Measurements from ENCODE around the gene SERPINA5. TPM values are rescaled to one million over a fixed set of nuclear protein-coding genes. Genes with fewer than 3 reads are reported as not detected.

SERPINA5 gene
- total RNA-seq, 3 donors from 2014 or later (not counting 1 experiment from before 2014, with no cell fraction given), result not detected

- intact Hi-C loops (cut with micrococcal nuclease), result no loop called here
- Mint-ChIP-seq H3K36me3 (no peaks in the 10 kb centered on the region), H3K9me3 (peaks cover 0 to 6% of the 10 kb centered on the region in 2 donors), H3K27me3 (ENCODE audit: low read depth in 2 of 2) (peaks cover 0 to 3% of the 10 kb centered on the region in 2 donors), H3K4me3 (no peak overlapping the region), H3K4me1 (no peaks in the 10 kb centered on the region), H3K27ac (no peak overlapping the region)
- no peak overlapping the region for H3K4me3 ChIP-seq (ENCODE audit: low read length)
- no peaks in the 10 kb centered on the region for H3K27me3 ChIP-seq (ENCODE audit: control insufficient read depth, insufficient read depth, low read length)
- H3K9me3 ChIP-seq (ENCODE audit: control insufficient read depth, insufficient read depth, low read length), result no peaks in the 10 kb centered on the region
- H3K27ac ChIP-seq (ENCODE audit: low read length), result no peak overlapping the region
- no peak for TF ChIP-seq CTCF (IDR thresholded peaks at IDR 0.05)
- ATAC-seq, result no peak
- DNase-seq, result no peak
- no peaks in the 10 kb centered on the region for H3K4me1 ChIP-seq (ENCODE audit: control insufficient read depth, insufficient read depth, low read length)
- WGBS (ENCODE audit: insufficient coverage), result 83% methylated on average over 7 of the region's 7 CpGs
- H3K36me3 ChIP-seq (ENCODE audit: control insufficient read depth, insufficient read depth, low read length), result no peaks in the 10 kb centered on the region
Measured at GRCh38 chr14:94594441-94594840, 13.2 kb downstream of the SERPINA5 start.

- Histone ChIP-seq H3K36me3 (ENCODE audit: control insufficient read depth, insufficient read depth, low read length) (no peaks in the 10 kb centered on the region), H3K4me3 (ENCODE audit: low read length) (no peak overlapping the region), H3K4me1 (ENCODE audit: control insufficient read depth, insufficient read depth, low read length) (no peaks in the 10 kb centered on the region), H3K27me3 (ENCODE audit: control insufficient read depth, insufficient read depth, low read length) (no peaks in the 10 kb centered on the region), H3K27ac (ENCODE audit: low read length) (no peak overlapping the region), H3K9me3 (ENCODE audit: control insufficient read depth, insufficient read depth, low read length) (no peaks in the 10 kb centered on the region)
- no peak for TF ChIP-seq CTCF (IDR thresholded peaks at IDR 0.05)
- H3K9me3 Mint-ChIP-seq, result peaks cover 0 to 3% of the 10 kb centered on the region in 2 donors
- no peak for ATAC-seq
- H3K27ac Mint-ChIP-seq, result no peak overlapping the region
- H3K4me3 Mint-ChIP-seq, result no peak overlapping the region
- intact Hi-C loops (cut with micrococcal nuclease), result no loop called here
- H3K36me3 Mint-ChIP-seq, result no peaks in the 10 kb centered on the region
- no peak for DNase-seq
- 80% methylated on average over 2 of the region's 2 CpGs for WGBS (ENCODE audit: insufficient coverage)
- H3K27me3 Mint-ChIP-seq (ENCODE audit: low read depth in 2 of 2), result peaks cover 0 to 4% of the 10 kb centered on the region in 2 donors
- H3K4me1 Mint-ChIP-seq, result no peaks in the 10 kb centered on the region
Measured at GRCh38 chr14:94595912-94596311, 14.7 kb downstream of the SERPINA5 start.

- DNase-seq (no peak), ATAC-seq (no peak)
- Mint-ChIP-seq H3K4me3 (no peak overlapping the region), H3K27ac (no peak overlapping the region), H3K9me3 (no peaks in the 10 kb centered on the region), H3K36me3 (no peaks in the 10 kb centered on the region), H3K27me3 (ENCODE audit: low read depth in 2 of 2) (peaks cover 0 to 6% of the 10 kb centered on the region in 2 donors), H3K4me1 (no peaks in the 10 kb centered on the region)
- Histone ChIP-seq H3K9me3 (ENCODE audit: control insufficient read depth, insufficient read depth, low read length) (no peaks in the 10 kb centered on the region), H3K27me3 (ENCODE audit: control insufficient read depth, insufficient read depth, low read length) (no peaks in the 10 kb centered on the region), H3K4me1 (ENCODE audit: control insufficient read depth, insufficient read depth, low read length) (no peaks in the 10 kb centered on the region), H3K36me3 (ENCODE audit: control insufficient read depth, insufficient read depth, low read length) (no peaks in the 10 kb centered on the region), H3K4me3 (ENCODE audit: low read length) (no peak overlapping the region), H3K27ac (ENCODE audit: low read length) (no peak overlapping the region)
- WGBS (ENCODE audit: insufficient coverage), result 83% methylated on average over 9 of the region's 9 CpGs
- intact Hi-C loops (cut with micrococcal nuclease), result no loop called here
- no peak for TF ChIP-seq CTCF (IDR thresholded peaks at IDR 0.05)
Measured at GRCh38 chr14:94596361-94596760, 15.1 kb downstream of the SERPINA5 start.

- no peaks in the 10 kb centered on the region for H3K36me3 Mint-ChIP-seq
- no peaks in the 10 kb centered on the region for H3K9me3 ChIP-seq (ENCODE audit: control insufficient read depth, insufficient read depth, low read length)
- no peaks in the 10 kb centered on the region for H3K9me3 Mint-ChIP-seq
- no peaks in the 10 kb centered on the region for H3K36me3 ChIP-seq (ENCODE audit: control insufficient read depth, insufficient read depth, low read length)
- ATAC-seq, result no peak
- H3K27ac Mint-ChIP-seq, result no peak overlapping the region
- intact Hi-C loops (cut with micrococcal nuclease), result no loop called here
- H3K4me3 ChIP-seq (ENCODE audit: low read length), result no peak overlapping the region
- TF ChIP-seq CTCF (IDR thresholded peaks at IDR 0.05), result no peak
- H3K27ac ChIP-seq (ENCODE audit: low read length), result no peak overlapping the region
- no peak for DNase-seq
- no peak overlapping the region for H3K4me3 Mint-ChIP-seq
- H3K27me3 ChIP-seq (ENCODE audit: control insufficient read depth, insufficient read depth, low read length), result no peaks in the 10 kb centered on the region
- H3K4me1 ChIP-seq (ENCODE audit: control insufficient read depth, insufficient read depth, low read length), result no peaks in the 10 kb centered on the region
- 91% methylated on average over 5 of the region's 5 CpGs for WGBS (ENCODE audit: insufficient coverage)
- H3K4me1 Mint-ChIP-seq, result no peaks in the 10 kb centered on the region
- peaks cover 0 to 6% of the 10 kb centered on the region in 2 donors for H3K27me3 Mint-ChIP-seq (ENCODE audit: low read depth in 2 of 2)
Measured at GRCh38 chr14:94597788-94598187, 16.6 kb downstream of the SERPINA5 start.

All from natural killer cell (primary cell).